ENCODE results near the gene NLRP4. TPM values are rescaled to one million over a fixed set of nuclear protein-coding genes. Genes with fewer than 3 reads are reported as not detected.

NLRP4 gene
- total RNA-seq, 4 donors from 2014 or later: not detected

DNA sequence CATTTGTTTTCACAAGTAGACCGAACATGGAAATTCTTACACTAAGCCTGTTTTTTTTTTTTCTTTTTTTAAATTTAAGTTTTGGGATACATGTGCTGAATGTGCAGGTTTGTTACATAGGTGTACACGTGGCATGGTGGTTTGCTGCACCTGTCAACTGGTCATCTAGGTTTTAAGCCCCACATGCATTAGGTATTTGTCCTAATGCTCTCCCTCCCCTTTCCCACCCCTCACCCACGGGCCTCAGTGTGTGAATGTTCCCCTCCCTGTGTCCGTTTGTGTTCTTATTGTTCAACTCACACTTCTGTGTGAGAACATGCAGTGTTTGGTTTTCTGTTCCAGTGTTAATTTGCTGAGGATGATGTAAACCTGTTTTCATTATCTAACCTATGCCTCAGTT lies 2.6 kb downstream of the NLRP4 start:
- Histone ChIP-seq H3K4me1 (no peaks in the 10 kb centered on the region), H3K9me3 (peaks cover 0 to 14% (median 2%) of the 10 kb centered on the region in 4 donors), H3K36me3 (no peaks in the 10 kb centered on the region), H3K4me3 (no peak overlapping the region), H3K27ac (replicated peaks in 1 of 4) (no peak overlapping the region), H3K27me3 (peaks cover 0 to 10% (median 0%) of the 10 kb centered on the region in 4 donors)
- TF ChIP-seq POLR2A (IDR thresholded peaks at IDR 0.05; ENCODE audit: low read depth) (no peak), EP300 (IDR thresholded peaks at IDR 0.05) (no peak), POLR2AphosphoS5 (IDR thresholded peaks at IDR 0.05) (no peak)
- TF ChIP-seq, protein P1, sequence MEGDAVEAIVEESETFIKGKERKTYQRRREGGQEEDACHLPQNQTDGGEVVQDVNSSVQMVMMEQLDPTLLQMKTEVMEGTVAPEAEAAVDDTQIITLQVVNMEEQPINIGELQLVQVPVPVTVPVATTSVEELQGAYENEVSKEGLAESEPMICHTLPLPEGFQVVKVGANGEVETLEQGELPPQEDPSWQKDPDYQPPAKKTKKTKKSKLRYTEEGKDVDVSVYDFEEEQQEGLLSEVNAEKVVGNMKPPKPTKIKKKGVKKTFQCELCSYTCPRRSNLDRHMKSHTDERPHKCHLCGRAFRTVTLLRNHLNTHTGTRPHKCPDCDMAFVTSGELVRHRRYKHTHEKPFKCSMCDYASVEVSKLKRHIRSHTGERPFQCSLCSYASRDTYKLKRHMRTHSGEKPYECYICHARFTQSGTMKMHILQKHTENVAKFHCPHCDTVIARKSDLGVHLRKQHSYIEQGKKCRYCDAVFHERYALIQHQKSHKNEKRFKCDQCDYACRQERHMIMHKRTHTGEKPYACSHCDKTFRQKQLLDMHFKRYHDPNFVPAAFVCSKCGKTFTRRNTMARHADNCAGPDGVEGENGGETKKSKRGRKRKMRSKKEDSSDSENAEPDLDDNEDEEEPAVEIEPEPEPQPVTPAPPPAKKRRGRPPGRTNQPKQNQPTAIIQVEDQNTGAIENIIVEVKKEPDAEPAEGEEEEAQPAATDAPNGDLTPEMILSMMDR (IDR thresholded peaks at IDR 0.05): no peak
- 47% methylated on average over 4 of the region's 4 CpGs for WGBS
- intact Hi-C loops (cut with DNase I): no loop called here
- DNase-seq (ENCODE audit: extremely low spot score): no peak

DNA sequence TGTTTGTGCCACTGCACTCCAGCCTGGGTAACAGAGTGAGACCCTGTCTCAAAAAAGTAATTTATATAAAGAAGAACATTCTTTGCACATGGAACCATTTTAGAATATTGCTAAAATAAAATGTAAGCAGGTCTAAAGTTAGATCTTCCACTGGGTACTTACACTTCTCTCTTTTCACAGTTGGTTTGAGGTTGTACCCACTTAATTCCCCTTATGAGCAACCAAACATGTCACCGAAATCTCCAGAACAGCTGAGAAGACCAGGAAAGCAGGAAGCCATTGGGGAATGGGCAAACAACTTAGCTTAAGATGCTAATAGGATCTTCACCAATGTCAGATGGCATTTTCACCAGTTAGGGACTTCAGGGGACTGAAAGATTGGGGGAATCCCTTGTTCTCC lies 18.8 kb downstream of the NLRP4 start:
- no peaks in the 10 kb centered on the region for H3K36me3 ChIP-seq
- H3K4me1 ChIP-seq: no peaks in the 10 kb centered on the region
- H3K27ac ChIP-seq (replicated peaks in 1 of 4): no peak overlapping the region
- H3K9me3 ChIP-seq: peaks cover 0 to 8% (median 0%) of the 10 kb centered on the region in 4 donors
- no peak for DNase-seq (ENCODE audit: extremely low spot score)
- 83% methylated on average over 1 of the region's 1 CpG for WGBS
- H3K27me3 ChIP-seq: no peaks in the 10 kb centered on the region
- intact Hi-C loops (cut with DNase I): no loop called here
- H3K4me3 ChIP-seq: no peak overlapping the region
- TF ChIP-seq POLR2AphosphoS5 (IDR thresholded peaks at IDR 0.05): no peak
- TF ChIP-seq, protein P1 (IDR thresholded peaks at IDR 0.05): no peak

DNA sequence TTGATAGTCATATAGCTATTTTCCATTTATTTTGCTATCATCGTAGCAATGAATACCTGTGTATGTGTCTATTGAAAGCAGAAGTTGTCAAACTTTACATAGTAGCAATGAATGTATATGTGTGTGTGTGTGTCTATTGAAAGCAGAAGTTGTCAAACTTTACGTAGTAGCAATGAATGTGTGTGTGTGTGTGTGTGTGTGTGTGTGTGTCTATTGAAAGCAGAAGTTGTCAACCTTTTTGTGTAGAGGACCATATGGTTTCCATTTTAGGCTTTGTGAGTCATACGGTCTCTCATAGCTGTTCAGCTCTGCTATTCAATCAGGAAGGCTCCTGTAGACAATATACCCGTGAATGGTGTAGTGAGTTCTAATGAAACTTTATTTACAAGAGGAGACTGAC lies 20.8 kb downstream of the NLRP4 start:
- Histone ChIP-seq H3K4me3 (no peak overlapping the region), H3K27ac (replicated peaks in 1 of 4) (no peak overlapping the region), H3K9me3 (peaks cover 0 to 8% (median 0%) of the 10 kb centered on the region in 4 donors), H3K36me3 (no peaks in the 10 kb centered on the region), H3K27me3 (no peaks in the 10 kb centered on the region), H3K4me1 (no peaks in the 10 kb centered on the region)
- TF ChIP-seq POLR2AphosphoS5 (IDR thresholded peaks at IDR 0.05) (no peak), POLR2A (IDR thresholded peaks at IDR 0.05; ENCODE audit: low read depth) (no peak), EP300 (IDR thresholded peaks at IDR 0.05) (no peak)
- TF ChIP-seq, protein P1 (IDR thresholded peaks at IDR 0.05): no peak
- intact Hi-C loops (cut with DNase I): no loop called here
- WGBS: 72% methylated on average over 4 of the region's 4 CpGs
- no peak for DNase-seq (ENCODE audit: extremely low spot score)

DNA sequence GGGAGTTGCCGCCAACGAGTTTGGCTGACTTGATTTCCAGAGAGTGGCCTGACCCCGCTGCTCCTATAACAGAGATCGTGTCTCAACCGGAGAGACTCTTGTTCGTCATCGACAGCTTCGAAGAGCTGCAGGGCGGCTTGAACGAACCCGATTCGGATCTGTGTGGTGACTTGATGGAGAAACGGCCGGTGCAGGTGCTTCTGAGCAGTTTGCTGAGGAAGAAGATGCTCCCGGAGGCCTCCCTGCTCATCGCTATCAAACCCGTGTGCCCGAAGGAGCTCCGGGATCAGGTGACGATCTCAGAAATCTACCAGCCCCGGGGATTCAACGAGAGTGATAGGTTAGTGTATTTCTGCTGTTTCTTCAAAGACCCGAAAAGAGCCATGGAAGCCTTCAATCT lies 21.6 kb downstream of the NLRP4 start:
- no peak for DNase-seq (ENCODE audit: extremely low spot score)
- H3K27ac ChIP-seq (replicated peaks in 1 of 4): no peak overlapping the region
- H3K4me1 ChIP-seq: no peaks in the 10 kb centered on the region
- intact Hi-C loops (cut with DNase I): no loop called here
- TF ChIP-seq POLR2AphosphoS5 (IDR thresholded peaks at IDR 0.05) (no peak), POLR2A (IDR thresholded peaks at IDR 0.05; ENCODE audit: low read depth) (no peak), EP300 (IDR thresholded peaks at IDR 0.05) (no peak)
- TF ChIP-seq, protein P1 (IDR thresholded peaks at IDR 0.05): no peak
- H3K4me3 ChIP-seq: no peak overlapping the region
- no peaks in the 10 kb centered on the region for H3K36me3 ChIP-seq
- H3K9me3 ChIP-seq: peaks cover 0 to 8% (median 0%) of the 10 kb centered on the region in 4 donors
- no peaks in the 10 kb centered on the region for H3K27me3 ChIP-seq
- 97% methylated on average over 16 of the region's 23 CpGs for WGBS

DNA sequence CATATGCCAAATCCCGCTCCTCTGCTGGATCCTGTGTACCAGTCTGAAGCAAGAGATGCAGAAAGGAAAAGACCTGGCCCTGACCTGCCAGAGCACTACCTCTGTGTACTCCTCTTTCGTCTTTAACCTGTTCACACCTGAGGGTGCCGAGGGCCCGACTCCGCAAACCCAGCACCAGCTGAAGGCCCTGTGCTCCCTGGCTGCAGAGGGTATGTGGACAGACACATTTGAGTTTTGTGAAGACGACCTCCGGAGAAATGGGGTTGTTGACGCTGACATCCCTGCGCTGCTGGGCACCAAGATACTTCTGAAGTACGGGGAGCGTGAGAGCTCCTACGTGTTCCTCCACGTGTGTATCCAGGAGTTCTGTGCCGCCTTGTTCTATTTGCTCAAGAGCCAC lies 22.1 kb downstream of the NLRP4 start:
- H3K36me3 ChIP-seq: no peaks in the 10 kb centered on the region
- no peak overlapping the region for H3K4me3 ChIP-seq
- H3K27me3 ChIP-seq: no peaks in the 10 kb centered on the region
- intact Hi-C loops (cut with DNase I): no loop called here
- DNase-seq (ENCODE audit: extremely low spot score): no peak
- 90% methylated on average over 13 of the region's 14 CpGs for WGBS
- TF ChIP-seq EP300 (IDR thresholded peaks at IDR 0.05) (no peak), POLR2A (IDR thresholded peaks at IDR 0.05; ENCODE audit: low read depth) (no peak), POLR2AphosphoS5 (IDR thresholded peaks at IDR 0.05) (no peak)
- TF ChIP-seq, protein P1 (IDR thresholded peaks at IDR 0.05): no peak
- H3K4me1 ChIP-seq: no peaks in the 10 kb centered on the region
- no peak overlapping the region for H3K27ac ChIP-seq (replicated peaks in 1 of 4)
- H3K9me3 ChIP-seq: peaks cover 0 to 8% (median 0%) of the 10 kb centered on the region in 4 donors
